GM20000 (cell line): ENCODE results near the gene FYB1.

Experiments
- DNase-seq: peaks from one replicate; pipeline ENCODE4 v3.0.0; 2012; ENCODE audit warnings: low spot score
- CTCF ChIP-seq: IDR thresholded peaks from 2 replicates; pipeline ENCODE4 v1.5.1; 2012; ENCODE audit warnings: mild to moderate bottlenecking, control low read depth; ENCODE audit errors: extremely low read depth, missing control alignments

The FYB1 gene

GRCh38 chr5:39169081-39169480, 50.3 kb downstream of the FYB1 start:
- DNase-seq, result no peak
- TF ChIP-seq CTCF, result no peak

GRCh38 chr5:39167972-39168342, 51.4 kb downstream of the FYB1 start:
- no peak for DNase-seq
- no peak for TF ChIP-seq CTCF

GRCh38 chr5:39167141-39167971, 52.0 kb downstream of the FYB1 start:
- TF ChIP-seq CTCF, result no peak

GRCh38 chr5:39164529-39165402, 54.6 kb downstream of the FYB1 start:
- no peak for DNase-seq
- TF ChIP-seq CTCF, result no peak

More at GRCh38 chr5:39167141-39167971, 52.0 kb downstream of the FYB1 start:
- DNase-seq, result no peak

GRCh38 chr5:39164016-39164415, 55.3 kb downstream of the FYB1 start:
- no peak for DNase-seq
- TF ChIP-seq CTCF, result no peak

- no peak for DNase-seq
- TF ChIP-seq CTCF, result no peak
Measured at GRCh38 chr5:39161578-39161977, 57.8 kb downstream of the FYB1 start.
